ENCODE results near the gene PRSS56. TPM values are rescaled to one million over a fixed set of nuclear protein-coding genes. Genes with fewer than 3 reads are reported as not detected.

Gene PRSS56
- polyA plus RNA-seq (ENCODE audit: insufficient read length in 4 of 4), result under 1 TPM in 2 of 4 donors, not detected in 2; 0.15 to 0.29 TPM

GRCh38 chr2:232519581-232520438 lies at the start of gene PRSS56:
TSS of gene PRSS56 (plus strand) at chr2:232520388. CDS start at chr2:232520599, 211 bp downstream.
- no peak for DNase-seq (ENCODE audit: low read depth in 4 of 4, low spot score in 3 of 4)

DNA sequence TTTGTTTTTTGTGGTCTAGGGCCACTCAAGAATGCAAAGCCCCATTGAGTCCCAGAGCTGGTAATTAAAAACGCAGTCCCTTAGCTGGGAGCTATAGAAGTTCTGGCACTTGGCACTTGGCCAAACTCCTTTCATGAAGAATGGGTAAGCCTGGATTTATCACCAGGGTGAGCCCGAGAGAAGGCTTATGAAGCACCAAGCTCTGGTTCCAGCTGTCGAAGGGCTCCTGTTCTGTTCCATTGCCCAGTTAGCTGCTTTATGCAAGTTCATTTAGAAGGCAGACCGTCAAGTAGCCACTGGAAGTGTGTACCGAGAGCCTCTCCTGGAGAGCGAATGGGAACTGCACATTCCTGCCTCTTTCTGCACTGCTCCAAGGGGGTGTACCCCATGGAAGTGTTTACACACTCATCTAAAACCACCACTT lies 46.7 kb upstream of the PRSS56 start:
- DNase-seq (ENCODE audit: low read depth in 4 of 4, low spot score in 3 of 4), result peak in 2 of 4 donors; percentile 29 to 55

- no peak for DNase-seq (ENCODE audit: low read depth in 4 of 4, low spot score in 3 of 4)
Observed at GRCh38 chr2:232476045-232476444, 44.1 kb upstream of the PRSS56 start.

GRCh38 chr2:232476791-232477190 lies 43.4 kb upstream of the PRSS56 start:
- no peak for DNase-seq (ENCODE audit: low read depth in 4 of 4, low spot score in 3 of 4)

- no peak for DNase-seq (ENCODE audit: low read depth in 4 of 4, low spot score in 3 of 4)
Observed at GRCh38 chr2:232477751-232478510, 42.3 kb upstream of the PRSS56 start.

- no peak for DNase-seq (ENCODE audit: low read depth in 4 of 4, low spot score in 3 of 4)
Observed at GRCh38 chr2:232478571-232479340, 41.4 kb upstream of the PRSS56 start.

DNA sequence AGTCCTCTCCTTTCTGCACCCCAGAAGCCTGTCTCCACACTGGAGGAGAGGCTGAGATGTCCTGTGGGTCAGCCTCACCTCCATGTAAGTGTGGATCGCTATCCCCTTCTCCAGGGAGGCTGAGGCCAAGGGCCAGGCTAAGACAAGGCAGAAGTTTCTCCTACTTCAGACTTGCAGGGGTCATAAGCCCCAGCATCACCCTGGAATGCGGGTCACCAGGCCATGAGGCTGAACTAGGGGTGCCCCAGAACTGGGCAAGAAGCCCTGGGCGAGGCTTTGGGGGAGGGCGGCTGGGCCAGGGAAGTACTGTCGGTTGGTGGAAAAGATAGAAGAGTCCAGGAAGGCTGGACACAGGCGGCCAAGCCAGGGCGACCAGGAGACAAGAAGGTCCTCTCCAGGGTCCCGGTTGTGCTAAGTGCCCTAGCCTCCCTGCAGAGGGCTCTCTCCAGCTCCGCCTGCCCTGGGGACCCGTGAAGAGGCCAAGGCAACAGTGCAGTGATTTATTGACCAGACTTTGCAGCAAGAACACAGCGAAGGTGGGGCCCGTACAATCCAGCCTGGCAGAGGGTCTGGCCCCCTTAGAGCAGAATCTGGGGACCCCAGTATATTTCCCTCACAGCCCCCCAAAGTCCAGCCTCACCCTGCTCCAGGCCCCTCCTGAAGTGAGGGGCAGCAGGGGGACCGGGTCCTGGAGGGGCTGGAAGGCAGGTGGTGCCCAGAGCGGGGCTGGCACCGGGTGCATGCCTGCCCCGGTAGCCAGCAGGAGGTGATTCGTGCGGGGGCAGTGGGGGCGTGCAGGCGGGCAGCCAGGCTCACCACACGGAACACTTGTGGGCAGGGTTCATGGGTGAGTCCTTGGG lies 40.6 kb upstream of the PRSS56 start:
- DNase-seq (ENCODE audit: low read depth in 4 of 4, low spot score in 3 of 4), result no peak

DNA sequence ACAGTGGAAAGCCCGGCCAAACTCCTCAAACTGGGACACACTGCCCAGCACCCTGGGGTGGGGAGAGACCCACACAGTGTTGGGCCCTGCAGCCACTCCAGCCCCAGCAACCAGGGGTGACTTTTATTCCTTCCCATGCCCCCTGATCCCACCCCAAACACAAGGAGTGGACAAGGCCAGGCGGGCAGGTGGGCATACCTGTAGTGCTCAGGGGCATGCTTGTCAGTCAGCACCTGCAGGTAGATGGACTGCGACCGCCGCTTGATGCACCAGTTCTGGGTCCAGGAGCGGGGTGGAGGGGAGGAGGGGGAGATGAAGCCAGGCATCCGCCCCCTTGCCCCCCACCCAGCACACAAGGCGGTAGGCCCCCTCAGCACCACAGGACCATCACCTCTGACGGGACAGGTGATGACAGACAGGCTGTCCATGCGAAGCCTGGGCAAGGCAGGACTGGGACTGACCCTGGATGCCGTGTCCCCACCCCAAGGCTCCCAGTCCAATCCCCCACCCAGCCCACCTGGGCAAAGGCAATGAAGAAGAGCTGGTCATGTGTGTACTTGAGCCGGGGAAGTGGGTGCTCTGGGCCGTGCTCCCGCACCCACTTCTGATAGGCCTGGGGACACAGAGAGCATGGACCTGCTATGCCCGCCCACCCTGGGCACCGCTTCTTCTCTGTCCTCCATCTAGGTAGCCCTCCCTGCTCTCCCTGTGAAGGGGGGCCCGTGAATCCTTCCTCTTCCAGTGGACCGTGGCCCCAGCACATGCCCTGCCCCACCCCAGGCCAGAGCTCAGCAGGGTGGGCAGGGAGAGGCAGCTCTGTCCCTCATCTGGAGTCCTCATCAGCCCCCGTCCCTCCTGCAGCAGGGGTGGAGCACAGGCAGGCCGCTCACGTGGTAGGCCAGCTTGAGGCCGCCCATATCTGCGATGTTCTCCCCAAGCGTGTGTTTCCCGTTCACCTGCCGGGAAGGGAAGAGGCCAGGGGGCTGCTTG lies 39.7 kb upstream of the PRSS56 start:
- DNase-seq (ENCODE audit: low read depth in 4 of 4, low spot score in 3 of 4), result no peak

DNA sequence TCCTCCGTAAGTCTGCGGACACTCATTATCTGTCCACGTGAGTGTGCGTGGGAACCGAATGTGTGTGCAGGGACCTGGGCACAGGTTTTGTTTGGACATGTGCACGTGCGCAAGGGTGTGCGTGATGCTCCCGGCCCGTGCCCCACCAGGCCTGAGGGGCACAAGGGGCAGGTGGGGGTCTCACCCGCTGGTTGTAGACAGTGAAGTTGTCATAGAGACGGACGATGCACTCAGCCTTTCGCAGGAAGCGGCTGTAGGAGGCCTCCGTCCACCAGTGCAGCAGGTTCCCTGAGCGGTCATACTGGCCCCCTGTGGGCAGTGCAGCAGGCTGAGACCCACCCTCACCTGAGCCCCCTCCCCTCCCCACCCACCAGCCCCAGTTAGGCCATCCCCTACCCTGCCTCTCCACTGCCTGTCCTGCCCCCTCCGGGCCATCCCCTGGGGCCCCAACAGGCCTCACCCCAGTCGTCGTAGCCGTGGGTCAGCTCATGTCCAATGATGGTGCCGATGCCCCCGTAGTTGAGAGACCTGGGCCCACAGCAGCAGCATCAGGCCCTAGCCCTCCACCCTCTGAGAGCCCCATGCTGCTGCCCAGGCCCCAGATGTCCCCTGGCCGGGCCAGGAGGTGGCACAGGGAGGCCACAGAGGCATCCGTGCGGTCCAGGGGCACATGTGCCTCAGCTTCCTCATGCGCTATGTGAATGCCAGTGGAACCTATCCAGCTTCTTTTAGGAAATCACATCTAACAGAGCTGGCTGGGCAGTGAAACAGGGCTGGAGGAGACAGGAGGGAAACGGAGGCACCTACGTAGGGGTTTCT lies 38.7 kb upstream of the PRSS56 start:
- DNase-seq (ENCODE audit: low read depth in 4 of 4, low spot score in 3 of 4), result no peak

- no peak for DNase-seq (ENCODE audit: low read depth in 4 of 4, low spot score in 3 of 4)
Observed at GRCh38 chr2:232482301-232483238, 37.6 kb upstream of the PRSS56 start.

DNA sequence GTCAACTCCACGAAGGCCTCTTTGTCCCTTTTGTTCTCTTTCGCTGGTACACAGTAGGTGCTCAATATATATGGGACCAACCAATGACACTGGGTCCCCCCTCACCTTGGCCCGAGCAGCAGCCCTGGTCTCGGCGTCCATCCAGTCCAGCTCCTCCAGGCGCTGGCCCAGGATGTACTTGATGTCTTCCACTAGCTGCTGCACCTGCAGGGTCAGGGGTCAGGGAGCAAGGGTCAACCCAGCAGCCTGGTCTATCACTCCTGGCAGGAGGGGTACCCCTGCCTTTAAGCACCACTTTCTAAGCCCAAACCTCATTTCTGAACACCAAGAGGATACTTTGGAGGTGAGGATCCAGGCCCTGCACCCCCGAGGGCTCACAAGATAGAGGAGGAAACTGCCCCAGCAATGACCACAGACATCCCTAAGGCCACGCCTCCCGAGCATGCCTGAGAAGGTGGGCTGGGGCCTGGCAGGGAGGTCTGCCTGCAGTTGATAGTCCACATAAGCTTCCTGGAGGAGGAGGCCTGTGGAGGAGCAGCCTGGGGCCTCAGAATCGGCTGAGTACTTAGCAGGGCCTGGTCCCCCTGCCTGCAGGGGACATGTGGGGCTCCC lies 36.8 kb upstream of the PRSS56 start:
- no peak for DNase-seq (ENCODE audit: low read depth in 4 of 4, low spot score in 3 of 4)

DNA sequence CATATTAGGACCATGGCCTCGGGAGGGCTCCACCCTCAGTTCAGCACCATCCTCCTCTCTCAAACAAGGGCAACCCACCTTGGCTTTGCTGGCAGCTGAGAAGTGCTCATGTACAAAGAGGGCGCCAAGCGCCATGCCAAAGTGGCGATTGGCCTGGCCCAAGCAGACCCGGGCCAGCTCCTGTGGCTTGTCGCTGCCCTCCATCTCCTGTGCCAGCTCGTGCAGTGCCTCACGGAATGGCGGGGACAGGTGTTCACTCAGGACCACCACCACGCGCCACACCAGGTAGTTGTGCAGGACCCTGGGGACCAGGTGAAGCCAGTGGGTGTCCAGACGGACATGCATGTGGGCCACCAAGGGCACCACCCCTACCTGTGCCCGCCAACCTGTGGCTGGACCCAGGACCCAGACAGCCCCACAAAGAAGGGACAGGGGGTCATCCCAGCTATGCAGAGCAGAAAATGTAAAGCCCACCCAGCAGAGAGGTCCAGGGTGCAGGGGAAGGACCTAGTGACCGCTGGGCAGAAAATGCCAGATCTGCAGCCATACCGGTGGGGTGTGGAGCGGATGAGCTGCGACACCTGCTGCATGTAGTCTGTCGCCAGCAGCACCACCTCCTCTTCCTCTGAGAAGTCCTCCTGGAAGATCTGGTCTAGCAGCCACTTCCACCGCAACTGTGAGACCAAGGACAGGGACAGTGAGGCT lies 36.1 kb upstream of the PRSS56 start:
- DNase-seq (ENCODE audit: low read depth in 4 of 4, low spot score in 3 of 4), result no peak

DNA sequence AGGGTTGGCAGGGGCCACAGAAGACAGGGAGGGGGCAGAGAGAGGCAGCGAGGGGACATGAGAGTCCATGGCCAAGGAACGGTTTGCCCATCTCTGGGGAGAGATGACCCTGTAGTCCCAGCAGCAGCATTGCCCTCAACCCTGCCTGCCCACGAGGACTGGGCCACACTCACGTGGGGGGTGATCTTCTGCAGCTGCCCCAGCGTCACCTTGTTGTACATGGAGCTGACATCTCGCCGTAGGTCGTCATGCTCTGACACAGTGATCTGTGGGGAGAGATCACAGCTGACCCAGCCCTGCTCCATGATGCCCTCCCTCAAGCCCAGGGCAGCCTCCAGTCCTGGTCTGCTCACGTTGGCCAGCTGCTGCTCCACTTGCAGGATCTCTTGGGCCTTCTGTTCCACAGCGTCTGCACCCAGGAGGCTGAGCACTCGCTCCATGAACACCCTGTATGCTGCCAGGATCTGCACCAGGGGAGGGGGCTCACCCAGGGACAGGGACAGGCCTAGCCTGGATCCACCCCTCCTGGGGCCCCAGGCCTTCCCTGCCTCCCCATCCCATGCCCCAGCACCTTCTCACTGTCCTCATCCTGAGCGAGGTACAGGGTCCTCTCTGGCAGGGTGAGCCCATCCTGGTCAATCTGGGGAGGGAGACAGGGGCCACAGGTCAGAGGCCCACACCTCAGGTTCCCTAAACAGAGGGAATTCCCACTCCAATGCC lies 35.4 kb upstream of the PRSS56 start:
- DNase-seq (ENCODE audit: low read depth in 4 of 4, low spot score in 3 of 4), result no peak

DNA sequence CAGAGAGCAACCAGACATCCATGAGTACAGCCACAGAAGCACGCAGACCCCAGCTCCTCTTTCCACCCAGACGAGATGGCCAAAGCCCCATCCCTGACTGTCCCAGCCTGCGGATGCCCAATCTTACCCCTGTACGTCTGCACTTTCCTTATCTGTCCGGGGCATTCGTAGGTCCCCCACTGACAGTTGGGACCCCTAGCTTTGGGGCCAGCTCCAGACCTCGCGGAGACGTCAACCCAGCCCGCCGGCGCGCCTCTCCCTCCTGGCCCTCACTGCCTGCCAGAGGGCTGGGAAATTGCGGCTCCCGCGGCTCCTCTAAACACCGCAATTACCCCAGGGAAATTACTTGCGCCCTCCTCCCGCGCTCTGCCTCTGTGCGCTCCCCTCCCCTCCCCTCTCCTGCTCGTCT lies 34.8 kb upstream of the PRSS56 start:
- no peak for DNase-seq (ENCODE audit: low read depth in 4 of 4, low spot score in 3 of 4)
